HG02943 (cell line): ENCODE results near the gene HDAC4.
"Not testable (repeated sequence)": the region's sequence is repeated elsewhere in the genome, so short reads cannot be mapped to it uniquely, and the experiment has no call there.

Experiments
- ATAC-seq: cut with Tn5 transposase; IDR thresholded peaks from one replicate; pipeline ENCODE4 v1.9.1; 2021; ENCODE audit warnings: mild to moderate bottlenecking, low read depth, moderate library complexity; ENCODE audit not compliant: unreplicated experiment

The HDAC4 gene

DNA sequence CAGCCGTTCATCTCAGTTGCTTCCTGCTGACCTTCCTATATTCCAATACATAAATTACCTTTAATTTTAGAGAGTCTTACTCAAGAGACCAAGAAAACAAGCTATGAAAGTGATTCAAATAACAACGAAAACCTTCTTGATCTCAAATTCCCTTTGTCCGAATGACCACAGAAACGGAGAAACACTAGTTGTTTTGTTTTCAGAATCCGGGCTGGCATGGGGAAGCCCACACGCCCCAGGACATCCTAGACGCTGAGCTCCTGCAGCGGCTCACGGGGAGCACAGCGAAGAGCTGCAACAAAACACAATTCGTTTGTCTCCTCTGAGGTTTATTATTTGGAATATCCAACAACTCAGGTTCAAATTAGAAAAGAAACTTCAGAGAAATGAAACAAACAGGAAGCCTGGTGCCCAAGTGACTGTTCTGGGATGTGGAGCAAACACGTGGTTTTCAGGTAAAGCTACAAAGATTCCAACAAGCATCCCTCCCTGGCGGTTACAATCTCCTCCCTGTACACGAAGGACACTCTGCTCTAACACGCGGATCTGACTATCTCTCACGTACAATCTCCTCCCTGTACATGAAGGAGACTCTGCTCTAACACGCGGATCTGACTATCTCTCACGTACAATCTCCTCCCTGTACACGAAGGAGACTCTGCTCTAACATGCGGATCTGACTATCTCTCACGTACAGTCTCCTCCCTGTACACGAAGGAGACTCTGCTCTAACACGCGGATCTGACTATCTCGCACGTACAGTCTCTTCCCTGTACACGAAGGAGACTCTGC lies 315.4 kb downstream of the HDAC4 start:
- ATAC-seq, result no peak

DNA sequence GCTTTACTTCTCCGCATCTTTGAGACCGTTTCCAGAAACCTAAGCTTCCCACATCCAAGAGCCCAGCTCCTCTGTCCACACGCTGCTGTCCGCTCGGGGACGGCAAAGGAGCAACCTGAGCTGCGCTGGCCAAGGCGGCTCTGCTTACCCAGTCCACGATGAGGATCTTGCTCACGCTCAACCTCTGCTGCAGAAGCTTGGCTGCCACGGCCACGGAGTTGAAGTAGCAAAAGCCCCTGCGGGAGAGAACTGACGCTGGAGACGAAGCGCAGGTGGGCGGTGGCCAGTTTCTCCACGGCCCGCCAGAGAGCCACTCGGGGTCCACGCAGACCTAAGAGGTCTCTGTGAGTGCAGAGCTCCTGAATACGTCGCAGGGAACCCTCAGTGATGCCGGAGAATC lies 316.8 kb downstream of the HDAC4 start:
- ATAC-seq, result no peak

DNA sequence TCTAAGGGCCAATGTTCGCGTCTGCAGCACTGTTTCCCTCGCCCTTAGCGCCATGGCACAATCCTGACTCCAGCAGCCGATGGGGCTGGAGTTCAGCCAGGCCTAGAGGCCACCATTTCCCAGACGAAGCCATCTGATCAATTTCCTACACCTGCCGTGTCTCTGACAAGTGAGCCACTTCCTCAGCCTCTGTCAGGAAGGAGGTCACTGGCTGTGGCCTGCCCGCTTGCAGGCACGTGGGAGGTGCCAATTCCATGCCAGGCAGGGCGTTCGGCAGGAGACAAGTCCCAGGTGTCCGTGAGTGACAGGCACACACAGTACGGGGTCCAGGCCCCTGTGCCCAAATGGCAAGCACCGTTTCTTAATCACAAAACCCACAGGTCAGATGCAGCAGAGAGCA lies 318.4 kb downstream of the HDAC4 start:
- no peak for ATAC-seq

DNA sequence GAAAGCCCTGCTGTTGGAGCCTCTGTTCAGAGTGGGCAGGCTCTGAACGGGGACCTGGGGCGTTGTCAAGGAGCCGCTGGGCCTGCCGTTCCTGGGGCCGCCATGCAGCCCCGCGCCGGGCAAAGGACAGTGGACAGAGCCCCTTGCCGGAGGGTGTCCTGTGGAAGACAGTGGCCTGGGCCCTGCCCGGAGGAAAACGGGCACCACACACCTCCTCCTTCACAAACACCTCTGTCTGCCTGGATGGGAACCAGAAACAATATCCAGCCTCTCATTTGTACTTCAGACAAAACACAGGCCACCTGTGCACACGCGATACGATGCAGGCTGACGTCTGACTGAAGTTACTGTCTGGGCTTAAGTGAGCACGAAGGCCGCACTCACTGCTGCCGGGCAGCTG lies 319.2 kb downstream of the HDAC4 start:
- ATAC-seq, result no peak

DNA sequence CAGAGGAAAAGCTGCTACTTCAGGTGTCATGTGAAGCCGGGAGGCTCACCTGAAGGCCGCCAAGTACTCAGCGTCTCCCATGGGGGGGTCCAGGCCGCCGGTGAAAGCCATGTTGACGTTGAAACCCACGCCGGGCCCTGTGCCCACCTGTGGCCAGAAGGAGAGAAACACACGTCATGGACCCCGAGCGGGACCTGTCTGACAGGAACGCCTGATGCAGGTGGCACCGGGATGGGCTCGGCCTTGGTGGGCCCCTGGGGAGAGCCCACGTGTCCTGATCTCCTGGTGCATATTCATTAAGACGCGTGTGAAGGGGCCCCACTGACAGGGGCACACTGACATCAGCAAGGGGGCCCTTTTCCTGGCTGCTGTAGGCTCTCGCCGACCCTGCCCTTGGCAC lies 319.8 kb downstream of the HDAC4 start:
- ATAC-seq, result no peak

DNA sequence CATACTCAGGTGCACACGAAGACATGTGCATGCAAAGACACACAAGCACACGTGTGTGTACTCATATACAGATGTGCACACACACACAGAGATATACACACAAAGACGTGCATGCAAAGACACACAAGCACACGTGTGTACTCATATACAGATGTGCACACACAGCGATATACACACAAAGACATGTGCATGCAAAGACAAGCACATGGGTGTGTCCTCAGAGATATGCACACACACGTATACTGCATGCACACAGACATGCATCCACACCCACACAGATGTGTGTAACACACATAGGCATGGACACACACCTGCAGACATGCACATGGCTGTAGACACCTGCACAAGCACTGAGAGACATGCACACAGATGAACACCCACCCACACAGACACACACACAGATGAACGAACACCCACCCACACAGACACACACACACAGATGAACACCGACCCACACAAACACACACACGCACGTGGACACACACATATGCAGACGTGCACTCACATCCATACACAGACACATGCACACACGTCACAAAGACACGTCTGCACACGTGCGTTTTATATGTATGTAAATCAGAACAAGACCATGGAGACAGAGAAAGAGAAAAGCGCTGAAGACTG lies 321.0 kb downstream of the HDAC4 start:
- ATAC-seq, result no peak

DNA sequence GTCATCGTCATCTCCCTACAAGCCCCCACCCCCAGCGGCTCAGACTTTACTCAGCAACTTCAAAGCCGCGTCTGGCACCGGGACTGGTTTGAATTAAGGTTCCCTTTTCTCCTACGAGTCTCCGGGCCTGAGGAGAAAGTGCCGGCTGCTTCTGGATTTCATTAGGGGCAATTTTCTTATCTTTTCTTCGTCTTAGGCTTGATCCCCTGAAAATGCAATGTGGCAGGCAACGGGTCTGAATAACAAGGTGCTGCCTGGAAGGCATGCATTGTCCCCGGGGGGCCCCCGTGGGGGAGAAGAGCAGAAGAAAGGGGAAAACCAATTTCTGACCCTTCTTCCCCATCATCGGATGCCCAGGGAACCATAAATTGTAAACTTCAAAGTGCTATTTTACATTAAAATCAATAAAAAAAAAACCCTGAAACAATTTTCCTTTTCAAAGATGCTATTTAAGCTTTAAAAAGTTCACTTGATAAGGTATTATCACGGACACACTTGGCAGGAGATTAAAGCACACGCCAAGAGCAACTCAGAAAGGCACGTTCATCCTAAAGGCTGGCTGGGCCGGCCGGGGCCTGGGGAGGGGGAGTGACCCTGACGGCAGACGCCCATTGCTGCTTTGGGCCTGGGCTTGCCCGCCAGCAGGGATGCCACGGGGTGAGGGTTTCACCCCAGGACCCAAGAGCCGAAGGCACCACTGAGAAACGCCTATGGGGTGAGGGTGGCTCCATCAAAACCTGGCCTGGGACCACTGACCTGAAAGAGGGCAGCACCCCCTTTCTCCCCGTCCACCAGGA lies 322.5 kb downstream of the HDAC4 start:
- ATAC-seq, result no peak

DNA sequence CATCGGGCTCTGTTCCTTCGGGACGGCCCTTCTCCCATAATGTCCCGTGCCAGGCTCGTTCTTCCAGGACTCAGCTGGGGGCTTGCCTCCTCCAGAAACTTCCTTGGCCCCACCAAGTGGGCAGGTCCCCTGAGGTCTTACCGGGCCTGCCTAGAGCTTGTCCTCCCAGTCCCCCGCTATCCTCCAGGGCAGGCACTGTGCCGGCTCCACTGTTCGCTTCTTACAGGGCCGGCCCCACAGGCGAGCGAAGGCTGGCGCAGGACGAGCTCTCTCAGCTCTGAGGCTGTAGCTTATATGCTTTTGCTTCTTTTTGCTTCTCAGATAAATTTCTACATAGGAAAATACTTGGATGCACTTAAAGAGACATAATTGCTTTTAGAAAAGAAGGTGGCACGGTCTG lies 323.6 kb downstream of the HDAC4 start:
- no peak for ATAC-seq

DNA sequence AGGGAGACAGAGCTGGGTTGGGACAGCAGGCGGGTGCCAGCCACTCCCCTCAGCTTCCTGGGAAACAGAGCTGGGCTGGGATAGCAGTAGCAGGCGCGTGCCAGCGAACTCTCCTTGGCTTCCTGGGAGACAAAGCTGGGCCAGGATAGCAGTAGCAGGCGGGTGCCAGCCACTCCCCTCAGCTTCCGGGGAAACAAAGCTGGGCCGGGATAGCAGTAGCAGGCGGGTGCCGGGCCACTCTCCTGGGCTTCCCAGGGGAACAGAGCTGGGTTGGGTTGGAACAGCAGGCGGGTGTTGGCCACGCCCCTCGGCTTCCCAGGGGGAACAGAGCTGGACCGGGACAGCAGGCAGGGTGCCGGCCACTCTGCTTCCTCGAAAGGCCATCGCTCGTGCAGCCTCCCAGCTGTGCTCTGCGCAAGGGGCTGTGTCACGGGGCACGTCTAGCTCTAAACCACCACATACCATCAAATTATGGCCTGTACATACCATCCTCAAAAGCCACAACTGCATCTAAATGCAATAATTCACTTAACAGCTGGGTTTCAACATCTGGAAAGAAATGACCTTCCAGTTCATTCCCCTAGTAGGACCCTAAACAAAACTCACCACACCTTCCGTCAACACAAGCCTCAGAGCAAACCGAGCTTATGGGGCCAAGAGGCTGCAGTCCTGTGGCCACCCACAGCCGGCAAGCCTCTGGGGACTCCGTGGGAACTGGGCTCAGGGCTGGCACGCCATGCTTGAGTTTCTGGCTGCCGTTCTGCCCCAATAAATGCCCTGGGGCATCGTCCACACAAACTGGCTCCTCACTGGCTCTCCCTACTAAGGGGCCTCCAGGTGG lies 324.7 kb downstream of the HDAC4 start:
- no peak for ATAC-seq

DNA sequence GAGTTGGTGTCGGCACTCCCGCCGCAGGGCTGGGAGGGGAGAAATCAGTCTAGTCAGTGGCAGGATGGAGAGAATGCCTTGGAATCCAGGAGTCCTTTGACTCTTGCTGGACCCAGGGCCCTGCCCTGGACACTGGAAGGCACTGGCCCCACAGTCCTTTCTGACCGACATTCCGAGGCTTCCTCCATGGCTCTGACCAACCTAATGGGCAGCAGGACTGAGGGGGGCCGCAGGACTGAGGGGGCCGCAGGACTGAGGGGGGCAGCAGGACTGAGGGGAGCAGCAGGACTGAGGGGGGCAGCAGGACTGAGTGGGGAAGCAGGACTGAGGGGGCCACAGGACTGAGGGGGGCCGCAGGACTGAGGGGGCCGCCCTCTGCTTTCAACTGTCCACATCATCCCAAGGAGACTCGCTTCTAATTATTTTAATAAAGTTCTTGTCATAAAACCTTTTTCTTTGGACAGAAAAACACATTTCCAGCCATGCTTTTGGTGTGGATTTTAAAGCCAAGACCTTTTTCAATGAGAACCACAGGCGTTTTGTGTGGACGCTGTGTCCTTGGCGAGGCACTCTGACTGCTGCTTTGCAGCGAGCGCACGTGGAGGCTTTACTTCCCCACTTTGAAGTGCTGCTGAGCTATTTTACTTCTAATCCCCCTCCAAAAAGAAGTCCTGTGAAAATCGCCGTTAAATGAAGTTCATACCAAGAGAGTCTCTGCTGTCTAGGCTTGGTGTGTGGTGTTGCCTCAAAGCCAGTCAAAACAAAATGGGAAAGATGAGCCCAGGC lies 326.9 kb downstream of the HDAC4 start:
- ATAC-seq, result no peak

DNA sequence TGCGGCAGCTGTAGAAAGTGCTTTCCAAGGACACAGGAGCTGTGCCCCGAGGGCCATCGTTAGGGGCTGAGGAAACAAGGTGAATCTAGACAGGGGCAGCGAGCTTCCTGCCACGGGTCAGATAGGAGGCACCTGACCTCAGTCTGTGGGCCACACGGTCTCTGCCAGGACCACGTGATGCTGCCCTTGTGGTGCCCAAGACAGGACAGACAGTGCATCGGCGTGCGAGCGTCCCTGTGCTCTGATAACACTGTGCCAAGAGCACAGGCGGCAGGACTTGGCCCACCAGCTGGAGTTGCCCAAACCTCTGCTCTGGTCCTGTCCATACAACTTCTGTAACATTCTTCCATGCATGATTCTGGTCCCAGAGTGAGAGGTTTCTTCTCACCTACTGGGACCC lies 327.6 kb downstream of the HDAC4 start:
- no peak for ATAC-seq

DNA sequence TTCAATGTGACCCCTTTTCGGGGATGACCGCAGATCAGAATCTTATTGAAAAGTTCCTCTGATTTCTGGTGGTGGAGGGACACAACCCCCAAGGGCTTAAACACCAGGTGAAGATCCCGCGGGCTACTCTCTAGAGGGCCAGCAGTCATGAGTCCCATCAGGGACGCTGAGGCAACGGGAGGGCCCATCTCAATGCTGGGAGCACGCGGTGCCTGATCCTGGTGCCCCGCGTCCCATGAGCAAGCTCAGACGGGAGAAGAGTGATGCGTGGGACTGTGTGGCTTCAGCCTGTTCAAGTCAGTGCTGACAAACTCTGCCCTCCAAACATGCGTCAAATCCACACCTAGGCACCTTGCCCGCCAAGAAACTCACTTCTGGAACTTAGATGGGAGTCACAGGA lies 328.0 kb downstream of the HDAC4 start:
- ATAC-seq, result no peak

DNA sequence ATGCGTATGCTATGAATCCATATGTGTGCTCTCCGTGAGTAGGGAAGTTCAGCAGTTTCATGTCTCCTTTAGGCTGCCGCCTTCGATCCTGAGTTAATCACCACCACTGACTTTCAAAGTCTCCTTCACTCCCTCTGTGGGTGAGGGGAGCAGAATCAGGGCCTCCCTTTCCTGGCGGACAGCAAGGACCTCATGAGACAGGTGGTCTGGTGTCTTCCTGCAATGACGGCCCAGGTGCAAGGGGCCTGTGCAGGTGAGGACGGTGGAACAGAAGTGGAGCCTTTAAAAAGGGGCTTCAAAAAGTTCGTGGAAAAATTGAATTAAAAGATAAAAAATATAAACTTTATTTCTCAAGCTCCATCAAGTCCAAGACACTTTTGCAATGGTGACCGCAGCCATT lies 330.4 kb downstream of the HDAC4 start:
- no peak for ATAC-seq

DNA sequence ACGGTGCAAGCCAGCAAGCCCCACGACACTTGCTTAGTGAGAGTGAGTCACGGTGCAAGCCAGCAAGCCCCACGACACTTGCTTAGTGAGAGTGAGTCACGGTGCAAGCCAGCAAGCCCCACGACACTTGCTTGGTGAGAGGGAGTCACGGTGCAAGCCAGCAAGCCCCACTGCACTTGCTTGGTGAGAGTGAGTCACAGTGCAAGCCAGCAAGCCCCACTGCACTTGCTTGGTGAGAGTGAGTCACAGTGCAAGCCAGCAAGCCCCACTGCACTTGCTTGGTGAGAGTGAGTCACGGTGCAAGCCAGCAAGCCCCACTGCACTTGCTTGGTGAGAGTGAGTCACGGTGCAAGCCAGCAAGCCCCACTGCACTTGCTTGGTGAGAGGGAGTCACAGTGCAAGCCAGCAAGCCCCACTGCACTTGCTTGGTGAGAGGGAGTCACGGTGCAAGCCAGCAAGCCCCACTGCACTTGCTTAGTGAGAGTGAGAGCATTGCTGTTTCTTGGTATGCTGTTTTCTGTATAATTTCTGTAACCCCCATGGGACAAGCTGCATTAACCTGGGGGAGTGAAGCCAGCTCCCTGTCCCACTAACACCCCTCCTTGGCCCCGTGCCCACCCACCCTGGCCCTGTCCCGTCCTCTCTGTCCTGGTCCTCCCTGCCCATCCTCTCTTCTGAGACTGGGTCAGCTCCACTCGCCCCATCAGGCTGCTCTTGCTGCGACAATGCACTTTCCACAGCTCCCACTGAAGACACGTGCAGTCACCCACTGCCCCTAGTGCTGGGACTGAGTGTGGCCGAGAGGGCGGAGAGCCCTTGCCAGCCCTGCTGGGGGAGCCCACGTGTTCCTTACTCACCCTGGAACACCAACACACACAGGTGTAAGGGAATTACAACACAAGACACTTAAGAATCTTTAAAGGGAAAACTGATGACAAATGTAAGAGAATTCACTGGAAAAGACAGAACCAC lies 331.2 kb downstream of the HDAC4 start:
- ATAC-seq, result not testable (repeated sequence)

DNA sequence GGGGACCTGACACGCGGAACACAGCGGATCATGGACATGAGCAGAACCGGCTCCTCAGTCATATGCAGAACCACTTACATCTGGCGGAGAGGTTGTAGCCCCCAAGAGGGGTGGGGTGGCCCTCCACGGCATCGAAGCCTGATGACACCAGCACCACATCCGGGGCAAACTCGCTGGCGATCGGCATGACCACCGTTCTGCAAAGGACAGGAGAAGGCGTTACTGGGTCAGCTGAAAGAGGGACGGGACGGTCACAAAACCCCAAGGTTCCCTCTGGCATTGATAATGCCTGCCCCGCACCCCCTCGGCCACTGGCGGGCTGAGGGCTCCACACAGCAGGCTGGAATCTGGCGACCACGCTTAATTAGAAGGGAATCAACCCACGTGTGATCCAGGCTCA lies 332.4 kb downstream of the HDAC4 start:
- no peak for ATAC-seq

DNA sequence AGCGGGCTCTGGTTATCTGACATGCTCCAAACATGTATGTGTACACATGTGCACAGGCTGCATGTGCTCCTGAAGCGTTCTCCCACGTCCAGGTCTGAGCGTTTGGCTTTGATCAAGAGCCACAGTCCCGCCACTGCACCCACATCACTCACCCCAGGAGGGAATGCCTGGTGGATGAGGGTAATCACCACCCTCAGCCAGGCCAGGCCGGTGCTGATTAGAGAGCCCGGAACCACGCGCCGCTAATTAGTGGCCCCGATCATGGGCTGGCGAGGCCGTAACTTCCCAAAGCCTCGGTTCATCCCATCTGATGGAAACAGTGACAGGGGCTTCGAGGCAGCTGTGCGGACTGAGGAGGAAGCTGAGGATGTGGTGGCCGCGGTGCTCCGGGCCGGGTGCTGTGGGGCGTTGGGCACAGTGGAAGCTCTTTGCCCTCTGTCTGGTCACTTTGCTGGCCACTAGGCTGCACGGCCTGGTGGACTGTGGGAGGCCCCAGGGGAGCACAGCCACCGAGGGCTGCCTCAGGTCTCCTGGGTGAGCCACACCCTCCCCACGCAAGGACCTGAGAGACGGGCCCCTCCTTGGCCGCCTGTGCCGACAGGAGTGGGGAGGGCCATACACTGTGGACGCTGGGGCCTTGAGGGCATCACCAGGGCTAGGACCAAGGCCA lies 333.5 kb downstream of the HDAC4 start:
- ATAC-seq, result no peak

DNA sequence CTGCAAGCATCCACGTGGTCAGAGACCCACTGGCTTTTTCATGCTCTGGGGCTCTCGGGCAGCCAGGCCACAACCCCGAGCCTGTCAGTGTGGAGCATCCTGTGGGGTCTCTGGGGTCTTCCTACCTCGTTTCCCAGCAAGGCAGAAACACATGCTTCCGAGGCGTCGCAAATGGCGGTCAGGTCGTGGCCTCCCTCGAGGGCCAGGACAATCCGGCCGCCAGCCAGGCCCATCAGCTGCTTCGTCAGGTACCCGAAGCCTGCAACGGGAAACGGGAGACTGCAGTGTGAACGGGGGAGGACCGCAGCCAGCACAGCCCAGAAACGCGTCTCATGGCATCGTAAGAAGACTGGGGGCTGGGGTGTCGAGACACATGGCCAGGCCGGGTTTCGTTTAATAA lies 334.2 kb downstream of the HDAC4 start:
- ATAC-seq, result no peak

DNA sequence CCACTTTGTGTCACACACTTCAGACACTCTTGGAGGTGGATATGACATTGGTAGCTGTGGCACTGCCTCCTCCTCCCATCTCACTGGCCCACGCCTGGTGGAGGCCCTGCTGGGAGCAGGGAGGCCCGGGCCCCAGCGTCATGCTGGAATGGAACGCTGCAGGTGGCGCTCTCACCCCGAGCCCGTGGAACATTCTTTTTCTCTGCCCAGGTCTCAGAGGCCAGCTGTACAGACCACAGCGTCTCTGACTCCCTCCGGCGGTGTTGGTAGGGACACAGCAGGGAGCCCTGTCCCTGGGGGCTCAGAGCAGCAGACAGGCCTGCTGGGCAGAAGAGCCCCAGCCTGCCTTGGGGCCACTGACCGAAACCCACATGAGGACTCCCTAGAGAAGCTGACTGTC lies 334.9 kb downstream of the HDAC4 start:
- no peak for ATAC-seq
